Measurements from ENCODE around the gene B3GALT5.

B3GALT5 gene

GRCh38 chr21:39671986-39672385 is 59.2 kb downstream of the B3GALT5 start:
- H3K27ac ChIP-seq (ENCODE audit: low read length), result no peak overlapping the region
- H3K9ac ChIP-seq (ENCODE audit: low read length), result no peak overlapping the region
- H3K4me3 ChIP-seq (ENCODE audit: low read length), result no peak overlapping the region
- H3K36me3 ChIP-seq (replicated peaks; ENCODE audit: insufficient read depth, low read length), result no peaks in the 10 kb centered on the region
- H3K9me2 ChIP-seq (replicated peaks; ENCODE audit: insufficient read depth, low read length), result no peaks in the 10 kb centered on the region
- no peaks in the 10 kb centered on the region for H3K27me3 ChIP-seq (replicated peaks; ENCODE audit: insufficient read depth, low read length)
- peaks cover 18% of the 10 kb centered on the region for H3F3A ChIP-seq (ENCODE audit: insufficient read depth, low read length)
- H3K9me3 ChIP-seq (replicated peaks; ENCODE audit: insufficient read depth, low read length), result no peaks in the 10 kb centered on the region
- H3K79me2 ChIP-seq (ENCODE audit: low read length), result no peaks in the 10 kb centered on the region
- DNase-seq, result no peak
- H3K4me1 ChIP-seq (ENCODE audit: low read length), result peaks cover 18% of the 10 kb centered on the region
- no peak overlapping the region for H2AFZ ChIP-seq (ENCODE audit: low read length)
- TF ChIP-seq CTCF (IDR thresholded peaks at IDR 0.05; ENCODE audit: low read length) (no peak), EZH2 (optimal IDR thresholded peaks at IDR 0.05; ENCODE audit: low read depth, low read length) (no peak), EZH2phosphoT487 (IDR thresholded peaks at IDR 0.05; ENCODE audit: low read length) (no peak)
- no peak overlapping the region for H3K4me2 ChIP-seq (ENCODE audit: low read depth, low read length)
- H4K20me1 ChIP-seq (ENCODE audit: insufficient read depth, low read length), result no peaks in the 10 kb centered on the region

- H3K4me2 ChIP-seq (ENCODE audit: low read depth, low read length), result no peak overlapping the region
Measured at GRCh38 chr21:39673163-39673562, 60.4 kb downstream of the B3GALT5 start.

GRCh38 chr21:39673736-39674135 is 61.0 kb downstream of the B3GALT5 start:
- Histone ChIP-seq H3K9me3 (replicated peaks; ENCODE audit: insufficient read depth, low read length) (no peaks in the 10 kb centered on the region), H3K4me1 (ENCODE audit: low read length) (peaks cover 21% of the 10 kb centered on the region), H3K9ac (ENCODE audit: low read length) (no peak overlapping the region)

More at GRCh38 chr21:39673163-39673562, 60.4 kb downstream of the B3GALT5 start:
- DNase-seq, result no peak
- no peaks in the 10 kb centered on the region for H3K9me3 ChIP-seq (replicated peaks; ENCODE audit: insufficient read depth, low read length)
- no peaks in the 10 kb centered on the region for H3K27me3 ChIP-seq (replicated peaks; ENCODE audit: insufficient read depth, low read length)
- H3K27ac ChIP-seq (ENCODE audit: low read length), result no peak overlapping the region
- H3K4me1 ChIP-seq (ENCODE audit: low read length), result peaks cover 21% of the 10 kb centered on the region
- no peak overlapping the region for H2AFZ ChIP-seq (ENCODE audit: low read length)
- no peak for TF ChIP-seq EZH2 (optimal IDR thresholded peaks at IDR 0.05; ENCODE audit: low read depth, low read length)
- TF ChIP-seq EZH2phosphoT487 (IDR thresholded peaks at IDR 0.05; ENCODE audit: low read length), result no peak
- no peak for TF ChIP-seq CTCF (IDR thresholded peaks at IDR 0.05; ENCODE audit: low read length)
- peaks cover 21% of the 10 kb centered on the region for H3F3A ChIP-seq (ENCODE audit: insufficient read depth, low read length)
- H3K9ac ChIP-seq (ENCODE audit: low read length), result no peak overlapping the region
- no peaks in the 10 kb centered on the region for H3K9me2 ChIP-seq (replicated peaks; ENCODE audit: insufficient read depth, low read length)
- H3K4me3 ChIP-seq (ENCODE audit: low read length), result no peak overlapping the region
- H4K20me1 ChIP-seq (ENCODE audit: insufficient read depth, low read length), result no peaks in the 10 kb centered on the region
- no peaks in the 10 kb centered on the region for H3K79me2 ChIP-seq (ENCODE audit: low read length)
- H3K36me3 ChIP-seq (replicated peaks; ENCODE audit: insufficient read depth, low read length), result no peaks in the 10 kb centered on the region

More at GRCh38 chr21:39673736-39674135, 61.0 kb downstream of the B3GALT5 start:
- DNase-seq, result no peak
- no peaks in the 10 kb centered on the region for H3K9me2 ChIP-seq (replicated peaks; ENCODE audit: insufficient read depth, low read length)
- H3K4me3 ChIP-seq (ENCODE audit: low read length), result no peak overlapping the region
- H4K20me1 ChIP-seq (ENCODE audit: insufficient read depth, low read length), result no peaks in the 10 kb centered on the region
- no peaks in the 10 kb centered on the region for H3K79me2 ChIP-seq (ENCODE audit: low read length)
- H3K36me3 ChIP-seq (replicated peaks; ENCODE audit: insufficient read depth, low read length), result no peaks in the 10 kb centered on the region
- no peak for TF ChIP-seq EZH2 (optimal IDR thresholded peaks at IDR 0.05; ENCODE audit: low read depth, low read length)
- no peak for TF ChIP-seq EZH2phosphoT487 (IDR thresholded peaks at IDR 0.05; ENCODE audit: low read length)
- no peak for TF ChIP-seq CTCF (IDR thresholded peaks at IDR 0.05; ENCODE audit: low read length)
- no peak overlapping the region for H2AFZ ChIP-seq (ENCODE audit: low read length)
- H3K27me3 ChIP-seq (replicated peaks; ENCODE audit: insufficient read depth, low read length), result no peaks in the 10 kb centered on the region
- peaks cover 21% of the 10 kb centered on the region for H3F3A ChIP-seq (ENCODE audit: insufficient read depth, low read length)
- no peak overlapping the region for H3K27ac ChIP-seq (ENCODE audit: low read length)
- H3K4me2 ChIP-seq (ENCODE audit: low read depth, low read length), result no peak overlapping the region

Measured in MM.1S (cell line).